ENCODE data around the gene SLC16A12.
"Not testable (repeated sequence)": the region's sequence is repeated elsewhere in the genome, so short reads cannot be mapped to it uniquely, and the experiment has no call there.

SLC16A12 gene

DNA sequence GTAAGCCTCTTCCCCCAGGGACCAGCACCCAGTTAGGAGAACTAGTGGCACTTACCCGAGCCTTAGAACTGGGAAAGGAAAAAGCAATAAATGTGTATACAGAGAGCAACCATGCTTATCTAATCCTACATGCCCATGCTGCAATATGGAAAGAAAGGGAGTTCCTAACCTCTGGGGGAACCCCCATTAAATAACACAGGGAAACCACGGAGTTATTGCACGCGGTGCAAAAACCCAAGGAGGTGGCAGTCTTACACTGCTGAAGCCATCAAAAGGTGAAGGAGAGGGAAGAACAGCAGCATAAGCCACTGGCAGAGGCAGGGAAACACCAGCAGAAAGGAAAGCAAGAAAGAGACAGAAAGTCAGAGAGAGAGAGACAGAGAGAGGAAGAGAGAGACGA, 124.8 kb downstream of the SLC16A12 start:
- H3K4me3 ChIP-seq (ENCODE audit: low read depth, low read length, poor library complexity, severe bottlenecking); H2AFZ ChIP-seq (ENCODE audit: low read length); H3K27me3 ChIP-seq (ENCODE audit: insufficient read depth, low read length); H3K9me2 ChIP-seq (ENCODE audit: low read depth, low read length); H3F3A ChIP-seq (ENCODE audit: insufficient read depth, low read length); H3K4me2 ChIP-seq (ENCODE audit: low read length); H3K36me3 ChIP-seq (ENCODE audit: insufficient read depth, low read length); H3K9ac ChIP-seq (ENCODE audit: low read length); H3K27ac ChIP-seq (ENCODE audit: low read depth, low read length, poor library complexity, severe bottlenecking); H3K4me1 ChIP-seq (ENCODE audit: insufficient read depth, low read length, severe bottlenecking); H3K9me3 ChIP-seq (ENCODE audit: low read length); H4K20me1 ChIP-seq (ENCODE audit: insufficient read depth, low read length); H3K79me2 ChIP-seq (ENCODE audit: insufficient read depth, low read length): not testable (repeated sequence)

GRCh38 chr10:89409282-89409681, 126.1 kb downstream of the SLC16A12 start:
- not testable (repeated sequence) for H2AFZ ChIP-seq (ENCODE audit: low read length); H3F3A ChIP-seq (ENCODE audit: insufficient read depth, low read length); H3K4me3 ChIP-seq (ENCODE audit: low read depth, low read length, poor library complexity, severe bottlenecking); H3K9ac ChIP-seq (ENCODE audit: low read length); H3K36me3 ChIP-seq (ENCODE audit: insufficient read depth, low read length); H3K79me2 ChIP-seq (ENCODE audit: insufficient read depth, low read length); H3K4me2 ChIP-seq (ENCODE audit: low read length); H3K9me2 ChIP-seq (ENCODE audit: low read depth, low read length); H4K20me1 ChIP-seq (ENCODE audit: insufficient read depth, low read length); H3K9me3 ChIP-seq (ENCODE audit: low read length); H3K4me1 ChIP-seq (ENCODE audit: insufficient read depth, low read length, severe bottlenecking); H3K27me3 ChIP-seq (ENCODE audit: insufficient read depth, low read length); H3K27ac ChIP-seq (ENCODE audit: low read depth, low read length, poor library complexity, severe bottlenecking)

GRCh38 chr10:89407792-89408191, 127.6 kb downstream of the SLC16A12 start:
- not testable (repeated sequence) for H3K4me2 ChIP-seq (ENCODE audit: low read length); H3K27ac ChIP-seq (ENCODE audit: low read depth, low read length, poor library complexity, severe bottlenecking); H3K79me2 ChIP-seq (ENCODE audit: insufficient read depth, low read length)

DNA sequence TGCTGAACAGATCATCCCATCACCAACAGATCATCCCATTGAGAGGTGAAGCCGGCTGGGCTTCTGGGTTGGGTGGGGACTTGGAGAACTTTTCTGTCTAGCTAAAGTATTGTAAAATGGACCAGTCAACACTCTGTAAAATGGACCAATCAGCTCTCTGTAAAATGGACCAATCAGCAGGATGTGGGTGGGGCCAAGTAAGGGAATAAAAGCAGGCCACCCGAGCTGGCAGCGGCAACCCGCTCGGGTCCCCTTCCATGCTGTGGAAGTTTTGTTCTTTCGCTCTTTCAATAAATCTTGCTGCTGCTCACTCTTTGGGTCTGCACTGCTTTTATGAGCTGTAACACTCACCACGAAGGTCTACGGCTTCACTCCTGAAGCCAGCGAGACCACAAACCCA, 129.2 kb downstream of the SLC16A12 start:
- H2AFZ ChIP-seq (ENCODE audit: low read length); H3K27me3 ChIP-seq (ENCODE audit: insufficient read depth, low read length); H3K9me3 ChIP-seq (ENCODE audit: low read length); H3K9ac ChIP-seq (ENCODE audit: low read length); H3F3A ChIP-seq (ENCODE audit: insufficient read depth, low read length); H3K79me2 ChIP-seq (ENCODE audit: insufficient read depth, low read length); H3K4me3 ChIP-seq (ENCODE audit: low read depth, low read length, poor library complexity, severe bottlenecking); H3K9me2 ChIP-seq (ENCODE audit: low read depth, low read length); H3K36me3 ChIP-seq (ENCODE audit: insufficient read depth, low read length); H4K20me1 ChIP-seq (ENCODE audit: insufficient read depth, low read length); H3K4me2 ChIP-seq (ENCODE audit: low read length); H3K27ac ChIP-seq (ENCODE audit: low read depth, low read length, poor library complexity, severe bottlenecking); H3K4me1 ChIP-seq (ENCODE audit: insufficient read depth, low read length, severe bottlenecking): not testable (repeated sequence)

More at GRCh38 chr10:89407792-89408191, 127.6 kb downstream of the SLC16A12 start:
- H3K36me3 ChIP-seq (ENCODE audit: insufficient read depth, low read length); H2AFZ ChIP-seq (ENCODE audit: low read length); H3K4me1 ChIP-seq (ENCODE audit: insufficient read depth, low read length, severe bottlenecking); H3K9me3 ChIP-seq (ENCODE audit: low read length); H4K20me1 ChIP-seq (ENCODE audit: insufficient read depth, low read length); H3K9ac ChIP-seq (ENCODE audit: low read length); H3F3A ChIP-seq (ENCODE audit: insufficient read depth, low read length); H3K4me3 ChIP-seq (ENCODE audit: low read depth, low read length, poor library complexity, severe bottlenecking); H3K27me3 ChIP-seq (ENCODE audit: insufficient read depth, low read length); H3K9me2 ChIP-seq (ENCODE audit: low read depth, low read length): not testable (repeated sequence)

GRCh38 chr10:89404104-89405047, 131.0 kb downstream of the SLC16A12 start:
- no peak overlapping the region for H2AFZ ChIP-seq (ENCODE audit: low read length)
- H3K27me3 ChIP-seq (ENCODE audit: insufficient read depth, low read length), result no peaks in the 10 kb centered on the region
- no peak overlapping the region for H3K27ac ChIP-seq (ENCODE audit: low read depth, low read length, poor library complexity, severe bottlenecking)
- no peak overlapping the region for H3K9ac ChIP-seq (ENCODE audit: low read length)
- no peaks in the 10 kb centered on the region for H3K9me3 ChIP-seq (ENCODE audit: low read length)
- H3F3A ChIP-seq (ENCODE audit: insufficient read depth, low read length), result no peaks in the 10 kb centered on the region
- H3K9me2 ChIP-seq (ENCODE audit: low read depth, low read length), result no peaks in the 10 kb centered on the region
- H3K4me2 ChIP-seq (ENCODE audit: low read length), result no peak overlapping the region
- H4K20me1 ChIP-seq (ENCODE audit: insufficient read depth, low read length), result no peaks in the 10 kb centered on the region
- H3K4me1 ChIP-seq (ENCODE audit: insufficient read depth, low read length, severe bottlenecking), result no peaks in the 10 kb centered on the region
- H3K79me2 ChIP-seq (ENCODE audit: insufficient read depth, low read length), result no peaks in the 10 kb centered on the region
- TF ChIP-seq, protein P1, sequence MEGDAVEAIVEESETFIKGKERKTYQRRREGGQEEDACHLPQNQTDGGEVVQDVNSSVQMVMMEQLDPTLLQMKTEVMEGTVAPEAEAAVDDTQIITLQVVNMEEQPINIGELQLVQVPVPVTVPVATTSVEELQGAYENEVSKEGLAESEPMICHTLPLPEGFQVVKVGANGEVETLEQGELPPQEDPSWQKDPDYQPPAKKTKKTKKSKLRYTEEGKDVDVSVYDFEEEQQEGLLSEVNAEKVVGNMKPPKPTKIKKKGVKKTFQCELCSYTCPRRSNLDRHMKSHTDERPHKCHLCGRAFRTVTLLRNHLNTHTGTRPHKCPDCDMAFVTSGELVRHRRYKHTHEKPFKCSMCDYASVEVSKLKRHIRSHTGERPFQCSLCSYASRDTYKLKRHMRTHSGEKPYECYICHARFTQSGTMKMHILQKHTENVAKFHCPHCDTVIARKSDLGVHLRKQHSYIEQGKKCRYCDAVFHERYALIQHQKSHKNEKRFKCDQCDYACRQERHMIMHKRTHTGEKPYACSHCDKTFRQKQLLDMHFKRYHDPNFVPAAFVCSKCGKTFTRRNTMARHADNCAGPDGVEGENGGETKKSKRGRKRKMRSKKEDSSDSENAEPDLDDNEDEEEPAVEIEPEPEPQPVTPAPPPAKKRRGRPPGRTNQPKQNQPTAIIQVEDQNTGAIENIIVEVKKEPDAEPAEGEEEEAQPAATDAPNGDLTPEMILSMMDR (IDR thresholded peaks at IDR 0.05; ENCODE audit: low read length), result no peak
- TF ChIP-seq EZH2 (IDR thresholded peaks at IDR 0.05; ENCODE audit: borderline replicate concordance, low read length), result no peak
- H3K4me3 ChIP-seq (ENCODE audit: low read depth, low read length, poor library complexity, severe bottlenecking), result no peak overlapping the region
- no peaks in the 10 kb centered on the region for H3K36me3 ChIP-seq (ENCODE audit: insufficient read depth, low read length)

Measured in OCI-LY1 (cell line).